ENCODE measurements around the gene CPB2. TPM values are rescaled to one million over a fixed set of nuclear protein-coding genes. Genes with fewer than 3 reads are reported as not detected.

Gene CPB2
- total RNA-seq, 1 donor from 2014 or later = not detected

DNA sequence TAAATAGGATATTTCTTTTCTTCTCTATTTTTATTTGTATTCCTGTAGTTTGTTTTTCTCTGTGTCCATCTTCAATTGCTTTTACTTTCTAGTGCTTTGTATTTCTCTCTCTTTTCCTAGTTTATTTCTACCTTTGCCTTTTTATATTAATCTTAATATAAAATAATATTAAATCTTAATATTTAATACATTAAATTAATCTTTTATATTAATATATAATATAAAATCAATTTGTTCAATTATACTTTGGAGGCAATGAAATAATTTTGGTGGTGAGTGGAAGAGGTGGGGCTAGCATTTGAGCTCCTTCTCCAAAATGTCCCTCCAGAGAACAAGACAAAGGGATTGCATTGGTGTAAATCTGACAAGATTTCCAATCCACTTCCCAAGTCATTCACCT lies 6.3 kb upstream of the CPB2 start:
- TF ChIP-seq CTCF (IDR thresholded peaks at IDR 0.05) = no peak
- intact Hi-C loops (cut with DNase I) = no loop called here
- Histone ChIP-seq H3K4me3 (no peak overlapping the region), H3K27me3 (no peaks in the 10 kb centered on the region), H3K36me3 (no peaks in the 10 kb centered on the region), H3K27ac (no peak overlapping the region), H3K4me1 (no peaks in the 10 kb centered on the region), H3K9me3 (no peaks in the 10 kb centered on the region)
- no peak for DNase-seq (ENCODE audit: low spot score in 2 of 2)

DNA sequence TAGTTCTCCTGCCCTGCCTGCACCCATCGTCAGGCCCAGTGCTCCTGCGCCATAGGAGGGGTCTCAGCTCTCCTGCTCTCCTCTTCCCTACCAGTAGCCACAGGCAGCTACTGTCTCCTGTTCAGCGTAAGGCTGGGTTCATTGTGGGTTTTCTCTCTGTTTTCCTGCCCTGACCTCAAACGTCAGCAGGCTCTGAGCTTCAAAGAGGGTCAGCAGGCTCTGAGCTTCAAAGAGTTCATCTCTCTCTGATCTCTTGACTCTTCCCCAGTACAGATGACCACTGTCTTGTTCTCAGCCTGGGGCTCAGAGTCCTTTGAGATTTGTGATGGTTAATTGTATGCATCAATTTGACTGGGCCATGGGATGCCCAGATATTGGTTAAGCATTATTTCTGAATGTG lies 4.6 kb upstream of the CPB2 start:
- H3K27ac ChIP-seq = no peak overlapping the region
- intact Hi-C loops (cut with DNase I) = no loop called here
- no peaks in the 10 kb centered on the region for H3K4me1 ChIP-seq
- H3K9me3 ChIP-seq = no peaks in the 10 kb centered on the region
- H3K36me3 ChIP-seq = no peaks in the 10 kb centered on the region
- no peak overlapping the region for H3K4me3 ChIP-seq
- H3K27me3 ChIP-seq = no peaks in the 10 kb centered on the region
- no peak for TF ChIP-seq CTCF (IDR thresholded peaks at IDR 0.05)
- no peak for DNase-seq (ENCODE audit: low spot score in 2 of 2)

- Histone ChIP-seq H3K9me3 (no peaks in the 10 kb centered on the region), H3K27ac (no peak overlapping the region), H3K27me3 (no peaks in the 10 kb centered on the region), H3K36me3 (no peaks in the 10 kb centered on the region), H3K4me1 (no peaks in the 10 kb centered on the region), H3K4me3 (no peak overlapping the region)
- TF ChIP-seq CTCF (IDR thresholded peaks at IDR 0.05) = no peak
- no peak for DNase-seq (ENCODE audit: low spot score in 2 of 2)
- intact Hi-C loops (cut with DNase I) = no loop called here
Measured at GRCh38 chr13:46106839-46107371, 2.1 kb upstream of the CPB2 start.

- Histone ChIP-seq H3K4me1 (no peaks in the 10 kb centered on the region), H3K36me3 (no peaks in the 10 kb centered on the region), H3K4me3 (no peak overlapping the region), H3K27me3 (no peaks in the 10 kb centered on the region), H3K27ac (no peak overlapping the region), H3K9me3 (no peaks in the 10 kb centered on the region)
- TF ChIP-seq CTCF (IDR thresholded peaks at IDR 0.05) = no peak
- no peak for DNase-seq (ENCODE audit: low spot score in 2 of 2)
- intact Hi-C loops (cut with DNase I) = no loop called here
Measured at GRCh38 chr13:46103037-46103436, 1.8 kb downstream of the CPB2 start.

GRCh38 chr13:46102255-46102605 lies 2.6 kb downstream of the CPB2 start:
- Histone ChIP-seq H3K9me3 (no peaks in the 10 kb centered on the region), H3K36me3 (no peaks in the 10 kb centered on the region), H3K27ac (no peak overlapping the region), H3K4me1 (no peaks in the 10 kb centered on the region), H3K27me3 (no peaks in the 10 kb centered on the region), H3K4me3 (no peak overlapping the region)
- intact Hi-C loops (cut with DNase I) = no loop called here
- no peak for TF ChIP-seq CTCF (IDR thresholded peaks at IDR 0.05)
- DNase-seq (ENCODE audit: low spot score in 2 of 2) = no peak

Measured in ascending aorta (tissue), 2 donors.